Activated CD8-positive, alpha-beta memory T cell treated with anti-CD3 and anti-CD28 coated beads, Interleukin-2, amount 50 U/mL, for 1 hour (primary cell): ENCODE results near the gene PAX2.

ENCODE experiments used
- DNase-seq: peaks from one replicate; pipeline ENCODE4 v3.0.0-alpha.2; 2020; ENCODE audit errors: extremely low read depth

Gene PAX2

GRCh38 chr10:100790761-100791208 is 45.4 kb downstream of the PAX2 start:
- no peak for DNase-seq

- no peak for DNase-seq
Measured at GRCh38 chr10:100791369-100792058, 46.1 kb downstream of the PAX2 start.

DNA sequence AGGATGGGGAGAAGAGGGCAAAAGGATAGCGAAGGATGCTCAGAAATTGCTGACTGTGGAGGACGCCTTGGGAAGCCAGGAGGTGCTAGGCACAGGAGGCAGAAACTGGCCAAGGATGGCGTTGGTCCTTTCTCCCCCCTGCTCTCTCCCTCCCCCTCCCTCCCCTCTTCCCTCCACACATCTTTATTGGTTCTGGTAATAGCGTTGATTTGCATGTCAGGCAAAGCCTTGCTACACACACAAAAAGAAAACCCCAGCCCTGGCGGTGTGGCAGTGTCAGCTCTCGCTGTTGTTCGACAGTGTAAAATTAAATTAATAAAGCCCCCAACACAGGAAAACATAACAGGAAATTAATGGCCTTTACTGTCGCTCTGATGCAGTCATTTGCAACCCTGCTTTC is 47.2 kb downstream of the PAX2 start:
- no peak for DNase-seq

- DNase-seq: no peak
Measured at GRCh38 chr10:100793055-100793454, 47.7 kb downstream of the PAX2 start.

GRCh38 chr10:100799881-100800280 is 54.5 kb downstream of the PAX2 start:
- DNase-seq: no peak

GRCh38 chr10:100800931-100801330 is 55.5 kb downstream of the PAX2 start:
- no peak for DNase-seq

DNA sequence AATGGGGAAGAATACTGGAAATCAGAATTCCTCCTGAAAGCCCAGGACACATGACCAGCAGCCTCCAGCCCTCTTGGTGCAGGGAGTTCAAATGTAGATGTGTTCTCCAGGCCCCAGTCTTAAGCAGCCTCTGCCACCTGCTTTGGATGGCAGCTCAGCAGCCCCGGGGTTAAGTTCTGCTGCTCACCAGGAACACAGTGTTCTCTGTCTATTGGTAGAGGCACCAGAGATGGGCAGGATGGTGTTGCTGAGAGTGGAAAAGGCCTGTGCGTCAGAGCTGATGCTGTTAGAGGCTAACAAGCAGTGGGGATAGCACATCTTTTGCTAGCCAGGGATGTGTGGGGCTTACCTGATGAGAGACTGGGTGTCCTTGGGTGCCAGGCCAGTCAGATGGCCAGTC is 56.8 kb downstream of the PAX2 start:
- no peak for DNase-seq

GRCh38 chr10:100802607-100803006 is 57.2 kb downstream of the PAX2 start:
- DNase-seq: no peak

GRCh38 chr10:100803492-100803891 is 58.1 kb downstream of the PAX2 start:
- no peak for DNase-seq

- no peak for DNase-seq
Measured at GRCh38 chr10:100803908-100804307, 58.5 kb downstream of the PAX2 start.

DNA sequence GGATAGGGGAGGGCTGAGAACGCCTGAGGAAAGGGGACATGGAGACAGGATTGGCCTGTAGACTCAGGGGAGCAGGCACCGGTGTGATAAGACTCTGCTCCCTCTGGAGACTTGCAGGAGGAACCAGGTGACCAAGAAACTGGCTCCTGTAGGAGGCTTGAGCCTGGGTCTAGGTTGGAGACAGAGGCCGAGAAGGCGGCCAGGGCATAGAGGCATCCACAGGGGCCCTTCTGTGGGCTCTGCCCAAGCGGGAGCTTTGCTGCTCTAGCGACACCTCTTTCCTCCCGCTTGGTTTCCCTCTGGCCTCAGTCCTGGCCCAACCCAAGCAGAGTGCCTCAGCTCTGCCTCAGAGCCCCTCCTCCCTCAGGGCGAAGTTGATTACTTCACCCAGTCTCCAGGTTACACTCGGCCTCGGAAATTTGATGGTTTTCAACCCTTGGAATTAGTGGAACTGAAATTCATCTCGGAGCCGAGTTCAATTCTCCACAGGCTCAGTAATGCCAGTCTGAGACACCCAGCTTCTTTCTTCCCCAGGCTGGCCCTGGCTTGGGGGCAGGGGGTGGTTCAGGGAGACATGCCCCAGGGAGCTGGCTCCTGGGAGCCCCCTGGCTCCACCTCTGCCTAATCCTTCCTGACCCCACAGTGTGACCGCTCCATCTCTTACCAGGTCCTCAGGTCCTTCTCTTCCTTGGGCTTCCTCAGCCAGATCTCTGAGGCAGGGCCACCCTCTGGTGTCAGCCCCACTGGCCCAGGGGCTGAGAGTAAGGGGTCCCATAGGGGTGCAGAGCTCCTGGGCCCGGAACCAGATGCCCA is 60.4 kb downstream of the PAX2 start:
- DNase-seq: no peak

DNA sequence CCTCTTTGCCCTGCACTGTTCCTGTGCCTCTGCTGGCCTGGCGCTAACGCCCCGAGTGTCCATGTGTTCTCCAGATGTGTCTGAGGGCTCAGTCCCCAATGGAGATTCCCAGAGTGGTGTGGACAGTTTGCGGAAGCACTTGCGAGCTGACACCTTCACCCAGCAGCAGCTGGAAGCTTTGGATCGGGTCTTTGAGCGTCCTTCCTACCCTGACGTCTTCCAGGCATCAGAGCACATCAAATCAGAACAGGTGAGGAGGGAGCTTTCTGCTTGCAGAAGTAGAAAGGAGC is 60.9 kb downstream of the PAX2 start:
- no peak for DNase-seq

DNA sequence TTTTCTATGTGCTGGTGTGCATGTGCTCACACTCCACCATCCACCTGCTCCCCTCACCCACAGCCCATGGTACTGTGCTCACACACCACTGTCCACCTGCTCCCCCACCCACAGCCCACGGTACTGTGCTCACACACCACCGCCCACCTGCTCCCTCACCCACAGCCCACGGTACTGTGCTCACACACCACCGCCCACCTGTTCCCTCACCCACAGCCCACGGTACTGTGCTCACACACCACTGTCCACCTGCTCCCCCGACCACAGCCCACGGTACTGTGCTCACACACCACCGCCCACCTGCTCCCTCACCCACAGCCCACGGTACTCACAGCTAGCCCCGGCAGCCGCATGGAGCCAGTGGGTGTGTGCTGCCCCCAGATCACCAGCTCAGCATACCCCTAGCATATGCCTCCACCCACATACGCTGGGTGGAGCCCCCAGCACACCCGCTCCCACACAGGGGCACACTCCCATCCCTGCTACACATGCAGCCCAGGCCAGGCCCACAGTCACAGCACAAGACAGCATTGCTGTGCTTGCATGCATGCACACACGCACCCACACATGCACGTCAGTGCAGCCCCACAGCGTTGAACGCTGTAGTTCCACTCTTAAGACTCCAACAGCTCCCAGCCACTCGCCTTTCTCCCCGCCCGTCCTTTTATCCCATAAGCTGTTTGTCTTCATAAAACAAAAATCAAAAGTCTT is 62.0 kb downstream of the PAX2 start:
- no peak for DNase-seq

GRCh38 chr10:100808876-100809275 is 63.5 kb downstream of the PAX2 start:
- DNase-seq: no peak

- DNase-seq: no peak
Measured at GRCh38 chr10:100810091-100810834, 64.9 kb downstream of the PAX2 start.

DNA sequence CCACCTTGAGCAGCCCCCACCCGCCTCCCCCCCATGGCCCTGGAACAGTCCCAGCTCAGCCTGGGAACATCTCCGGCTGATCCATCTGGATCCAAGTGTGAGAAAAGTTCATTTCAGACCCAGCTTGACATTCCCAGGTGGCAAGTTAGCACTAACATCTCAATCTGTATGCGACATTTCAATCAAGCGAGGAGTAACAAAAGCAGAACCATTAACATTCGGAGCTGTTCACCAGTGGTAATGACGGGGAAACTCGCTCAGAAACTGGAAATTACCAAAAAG is 65.4 kb downstream of the PAX2 start:
- no peak for DNase-seq

GRCh38 chr10:100811261-100811660 is 65.9 kb downstream of the PAX2 start:
- DNase-seq: no peak

GRCh38 chr10:100811752-100812750 is 66.7 kb downstream of the PAX2 start:
- no peak for DNase-seq

- DNase-seq: no peak
Measured at GRCh38 chr10:100812978-100813377, 67.6 kb downstream of the PAX2 start.

DNA sequence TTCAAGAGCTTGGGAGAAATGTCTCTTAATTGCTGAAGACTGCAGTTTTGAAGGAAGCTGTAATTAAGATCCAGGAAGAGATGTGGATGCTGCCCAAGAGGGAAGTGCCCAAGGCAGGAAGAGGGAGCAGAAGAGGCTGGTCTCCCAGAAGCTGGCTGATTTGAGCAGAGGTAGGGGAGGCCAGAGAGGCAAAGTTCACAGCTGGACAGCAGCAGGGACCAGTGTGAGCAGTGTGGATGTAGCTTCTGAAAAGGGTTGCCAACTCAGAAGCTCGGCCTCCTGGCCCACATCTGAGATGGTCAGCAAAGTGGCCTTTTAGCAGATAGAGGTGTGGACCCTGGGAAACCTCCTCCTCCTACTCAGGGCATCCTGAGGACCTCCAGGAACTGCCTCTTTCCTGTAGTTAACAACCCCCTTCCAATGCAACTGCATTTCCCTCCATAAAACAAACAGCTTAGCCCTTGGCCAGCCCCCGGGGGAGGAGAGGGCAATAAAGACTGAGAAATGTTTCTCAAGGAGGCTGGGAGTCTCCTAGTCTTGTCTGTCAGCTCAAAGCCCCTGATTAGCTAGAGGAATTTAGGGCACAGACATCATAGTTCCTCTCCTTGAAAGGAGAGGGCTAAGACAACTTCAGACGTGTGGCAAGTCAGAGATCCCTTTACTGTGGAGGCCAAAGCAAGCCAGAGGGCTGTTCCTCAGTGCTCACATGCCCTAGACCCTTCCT is 69.5 kb downstream of the PAX2 start:
- DNase-seq: no peak

DNA sequence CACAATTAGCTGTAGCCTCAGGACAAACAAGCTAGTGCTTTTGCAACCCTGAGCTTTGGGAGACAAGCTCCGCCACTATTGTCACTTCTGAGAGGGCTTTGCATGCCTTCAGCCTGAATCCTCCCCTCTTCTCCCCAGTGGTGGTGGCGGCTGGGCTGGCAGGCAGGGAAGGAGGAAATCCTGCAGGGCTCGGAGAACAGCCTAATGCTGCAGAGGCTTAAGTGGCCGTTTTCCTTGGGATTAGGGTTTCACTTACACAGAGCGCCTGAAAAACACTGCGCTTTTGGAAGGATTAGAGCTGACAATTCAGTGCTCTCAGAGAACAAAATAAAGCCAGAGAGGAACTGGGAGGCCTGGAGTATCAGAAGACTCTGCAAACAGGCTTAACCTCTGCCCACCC is 71.3 kb downstream of the PAX2 start:
- no peak for DNase-seq
